CD4-positive, alpha-beta T cell (primary cell): ENCODE results near the gene GGPS1. TPM values are rescaled to one million over a fixed set of nuclear protein-coding genes. Genes with fewer than 3 reads are reported as not detected.
"Not testable (repeated sequence)": the region's sequence is repeated elsewhere in the genome, so short reads cannot be mapped to it uniquely, and the experiment has no call there.

Source experiments
- ATAC-seq: fragments of 200-7000 bp; cut with Tn5 transposase; one replicate; pipeline ENCODE4 v1.10.0; 2022; ENCODE audit warnings: mild to moderate bottlenecking; ENCODE audit not compliant: poor library complexity
- CTCF ChIA-PET: fragments of 350-600 bp; sonication (Branson Sonifier 250); formaldehyde crosslinking; loops from one replicate; lab custom pipeline; 2021; ENCODE audit warnings: antibody characterized with exemption, inconsistent platforms; lab: Charles Lee
- POLR2A ChIA-PET: fragments of 350-600 bp; sonication (Branson Sonifier 250); formaldehyde crosslinking; loops from one replicate; lab custom pipeline; 2021; ENCODE audit warnings: antibody characterized with exemption, inconsistent platforms; lab: Charles Lee
- DNase-seq, 14 experiments: peaks; one replicate each; pipeline ENCODE4 v3.0.0-alpha.2; 2013 to 2020; ENCODE audit warnings: mixed read lengths in 2 of 14
- H3K27ac ChIP-seq, 2 donors: one replicate each; pipeline versions ENCODE4 v1.5.1 to v1.7.0; 2013; ENCODE audit warnings: low read length in 2 of 2, low read depth in 1 of 2, mild to moderate bottlenecking in 1 of 2
- H3K27me3 ChIP-seq, 2 experiments: 1 replicate in 1 of 2; 2 replicates in 1 of 2; pipeline versions ENCODE4 v1.6.1 to v1.7.0; 2013; ENCODE audit warnings: low read length in 2 of 2, control low read depth in 1 of 2, mild to moderate bottlenecking in 1 of 2, moderate library complexity in 1 of 2; ENCODE audit not compliant: insufficient read depth in 2 of 2, control insufficient read depth in 1 of 2
- H3K36me3 ChIP-seq: one replicate; pipeline ENCODE4 v1.6.1; 2013; ENCODE audit warnings: low read length, control low read depth; ENCODE audit not compliant: insufficient read depth
- H3K4me1 ChIP-seq: one replicate; pipeline ENCODE4 v1.6.1; 2013; ENCODE audit warnings: low read length, control low read depth; ENCODE audit not compliant: insufficient read depth
- H3K4me3 ChIP-seq: one replicate; pipeline ENCODE4 v1.5.1; 2013; ENCODE audit warnings: mild to moderate bottlenecking, low read length, moderate library complexity
- H3K9me3 ChIP-seq, 2 experiments: 1 replicate in 1 of 2; 2 replicates in 1 of 2; pipeline versions ENCODE4 v1.6.1 to v1.7.0; 2013; ENCODE audit warnings: low read length in 2 of 2, mild to moderate bottlenecking in 2 of 2, control low read depth in 1 of 2, moderate library complexity in 1 of 2; ENCODE audit not compliant: control insufficient read depth in 1 of 2, insufficient read depth in 1 of 2
- H3K27ac Mint-ChIP-seq: one replicate; pipeline ENCODE4 v1.8.0; 2020; ENCODE audit warnings: mixed read lengths
- H3K27me3 Mint-ChIP-seq: one replicate; pipeline ENCODE4 v1.8.0; 2021; ENCODE audit warnings: mixed read lengths
- H3K36me3 Mint-ChIP-seq: one replicate; pipeline ENCODE4 v1.8.0; 2021; ENCODE audit warnings: low read depth, mixed read lengths
- H3K4me1 Mint-ChIP-seq: one replicate; pipeline ENCODE4 v1.8.0; 2021; ENCODE audit warnings: low read depth, mixed read lengths
- H3K4me3 Mint-ChIP-seq: one replicate; pipeline ENCODE4 v1.8.0; 2020; ENCODE audit warnings: mild to moderate bottlenecking, mixed read lengths
- H3K9me3 Mint-ChIP-seq: one replicate; pipeline ENCODE4 v1.8.0; 2020; ENCODE audit warnings: mixed read lengths
- CTCF ChIP-seq: fragments of 200-600 bp; IDR thresholded peaks from one replicate; pipeline ENCODE4 v1.8.0; 2022; ENCODE audit warnings: antibody characterized with exemption, mild to moderate bottlenecking
- intact Hi-C, 2 experiments: fragments of 100-400 bp; cut with DNase I in 1 of 2; cut with micrococcal nuclease in 1 of 2; formaldehyde crosslinking; loops; one replicate each; pipeline versions ENCODE4 v1.15.1 to v1.9.0; 2023 to 2025; cut with DNase I, micrococcal nuclease
- total RNA-seq, 174 experiments: library from RNA in 2 of 174; stranded (reverse) in 2 of 174; gene quantifications; one replicate each; pipeline ENCODE4 v1.2.3 and lab custom pipeline; 2021 to 2026

The GGPS1 gene
- total RNA-seq, 2 experiments from 2014 or later: 20.6 to 20.9 TPM

DNA sequence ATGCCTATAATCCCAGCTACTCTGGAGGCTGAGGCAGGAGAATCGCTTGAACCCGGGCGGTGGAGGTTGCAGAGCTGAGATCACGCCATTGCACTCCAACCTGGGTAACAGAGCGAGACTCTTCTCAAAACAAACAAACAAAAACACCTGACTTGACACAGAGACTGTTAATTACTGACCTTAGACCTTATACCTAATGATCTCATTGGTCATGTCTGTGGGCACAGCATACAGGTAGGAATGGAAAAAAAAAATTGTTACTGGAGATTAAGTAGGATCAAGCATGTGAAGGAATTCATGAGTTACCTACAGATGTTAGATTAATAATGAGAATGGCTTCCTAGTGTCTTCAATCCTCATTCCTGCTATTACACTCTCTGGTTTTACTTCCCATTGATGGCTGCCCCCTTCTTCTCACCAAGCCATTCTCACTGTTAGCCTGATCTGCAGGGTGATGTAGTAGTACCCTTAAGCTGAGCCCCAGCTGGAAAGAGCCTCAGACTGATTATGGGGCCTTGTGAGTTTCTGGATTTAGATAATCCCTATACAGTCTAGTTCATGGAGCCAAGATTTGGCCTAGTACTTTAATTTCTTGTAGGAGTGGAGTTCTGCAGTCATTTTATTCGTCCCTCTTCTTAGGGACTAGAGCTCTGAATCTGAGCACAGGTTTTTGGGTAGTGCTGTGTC lies 47.7 kb downstream of the GGPS1 start:
- no peak overlapping the region for H3K27ac ChIP-seq
- Mint-ChIP-seq H3K4me3 (no peak overlapping the region), H3K27me3 (no peaks in the 10 kb centered on the region), H3K9me3 (no peaks in the 10 kb centered on the region), H3K27ac (no peak overlapping the region), H3K4me1 (peaks cover 11% of the 10 kb centered on the region), H3K36me3 (peaks cover 48% of the 10 kb centered on the region)
- POLR2A ChIA-PET: no interaction called here
- DNase-seq (no peak), ATAC-seq (no peak)
- intact Hi-C loops: no loop called here
- H3K27me3 ChIP-seq: no peaks in the 10 kb centered on the region
- TF ChIP-seq CTCF: no peak
- H3K9me3 ChIP-seq: no peaks in the 10 kb centered on the region
- peaks cover 28% of the 10 kb centered on the region for H3K36me3 ChIP-seq
- CTCF ChIA-PET: interaction anchor here (0.9 kb wide), 1 partner anchor 18 kb away, joined by 3 read pairs; no protein-coding TSS in a partner anchor
- H3K4me1 ChIP-seq: no peaks in the 10 kb centered on the region
- no peak overlapping the region for H3K4me3 ChIP-seq

DNA sequence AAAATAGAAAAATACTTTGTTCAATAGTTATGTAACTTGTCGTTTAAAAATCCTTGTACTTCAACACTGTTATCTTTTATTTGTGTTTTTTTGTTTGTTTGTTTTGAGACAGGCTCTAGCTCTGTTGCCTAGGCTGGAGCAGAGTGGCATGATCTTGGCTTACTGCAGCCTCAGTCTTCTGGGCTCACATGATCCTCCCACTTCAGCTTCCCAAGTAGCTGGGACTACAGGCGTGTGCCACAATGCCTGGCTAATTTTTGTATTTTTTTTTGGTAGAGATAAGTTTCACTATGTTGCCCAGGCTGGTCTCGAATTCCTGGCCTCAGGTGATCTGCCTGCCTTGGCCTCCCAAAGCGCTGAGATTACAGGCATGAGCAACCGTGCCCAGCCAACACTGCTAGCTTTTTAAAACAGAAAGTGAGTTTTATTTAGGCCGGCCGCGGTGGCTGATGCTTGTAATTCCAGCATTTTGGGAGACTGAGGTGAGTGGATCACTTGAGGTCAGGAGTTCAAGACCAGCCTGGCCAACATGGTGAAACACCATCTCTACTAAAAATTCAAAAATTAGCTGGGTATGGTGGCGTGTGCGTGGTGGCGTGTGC lies 49.9 kb downstream of the GGPS1 start:
- H3K9me3 Mint-ChIP-seq, H3K4me3 Mint-ChIP-seq, H3K4me1 ChIP-seq, H3K9me3 ChIP-seq, H3K27me3 ChIP-seq, ATAC-seq, H3K4me1 Mint-ChIP-seq, H3K27ac Mint-ChIP-seq, POLR2A ChIA-PET, DNase-seq, intact Hi-C loops, H3K27ac ChIP-seq, H3K27me3 Mint-ChIP-seq, H3K4me3 ChIP-seq: not testable (repeated sequence)
- H3K36me3 ChIP-seq: peaks cover 29% of the 10 kb centered on the region
- CTCF ChIA-PET: interaction anchor here (0.6 kb wide), 1 partner anchor 428 kb away, joined by 3 read pairs; no protein-coding TSS in a partner anchor
- peaks cover 56% of the 10 kb centered on the region for H3K36me3 Mint-ChIP-seq

GRCh38 chr1:235381955-235382739 lies 53.8 kb downstream of the GGPS1 start:
- H3K27ac ChIP-seq, H3K4me3 Mint-ChIP-seq, H3K27me3 Mint-ChIP-seq, intact Hi-C loops, H3K27ac Mint-ChIP-seq, H3K27me3 ChIP-seq, ATAC-seq, H3K4me1 Mint-ChIP-seq, POLR2A ChIA-PET, CTCF ChIA-PET, H3K9me3 ChIP-seq, H3K4me1 ChIP-seq, H3K9me3 Mint-ChIP-seq, DNase-seq, H3K4me3 ChIP-seq: not testable (repeated sequence)
- H3K36me3 ChIP-seq: peaks cover 18% of the 10 kb centered on the region
- H3K36me3 Mint-ChIP-seq: peaks cover 48% of the 10 kb centered on the region

DNA sequence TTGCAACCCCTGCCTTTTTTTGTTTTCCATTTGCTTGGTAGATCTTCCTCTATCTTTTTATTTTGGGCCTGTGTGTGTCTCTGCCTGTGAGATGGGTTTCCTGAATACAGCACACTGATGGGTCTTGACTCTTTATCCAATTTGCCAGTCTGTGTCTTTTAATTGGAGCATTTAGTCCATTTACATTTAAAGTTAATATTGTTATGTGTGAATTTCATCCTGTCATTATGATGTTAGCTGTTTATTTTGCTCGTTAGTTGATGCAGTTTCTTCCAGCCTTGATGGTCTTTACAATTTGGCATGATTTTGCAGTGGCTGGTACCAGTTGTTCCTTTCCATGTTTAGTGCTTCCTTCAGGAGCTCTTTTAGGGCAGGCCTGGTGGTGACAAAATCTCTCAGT lies 57.3 kb downstream of the GGPS1 start:
- ATAC-seq, H3K27ac ChIP-seq, DNase-seq, POLR2A ChIA-PET, intact Hi-C loops, H3K27me3 ChIP-seq, H3K4me1 Mint-ChIP-seq, H3K4me3 Mint-ChIP-seq, H3K4me1 ChIP-seq, H3K9me3 ChIP-seq, H3K27ac Mint-ChIP-seq, H3K9me3 Mint-ChIP-seq, H3K36me3 ChIP-seq, CTCF ChIA-PET, H3K27me3 Mint-ChIP-seq, H3K4me3 ChIP-seq: not testable (repeated sequence)
- H3K36me3 Mint-ChIP-seq: peaks cover 38% of the 10 kb centered on the region
